GM23338 (cell line): ENCODE results near the gene TRABD. TPM values are rescaled to one million over a fixed set of nuclear protein-coding genes. Genes with fewer than 3 reads are reported as not detected.

ENCODE experiments used
- ATAC-seq: fragments of 200-7000 bp; cut with Tn5 transposase; 3 replicates; pipeline ENCODE4 v1.9.1; 2020
- DNase-seq: peaks from one replicate; pipeline ENCODE4 v3.0.0-alpha.2; 2015; ENCODE audit warnings: low spot score
- H2AFZ ChIP-seq: fragments of 200-600 bp; sonication (generic); 2 replicates; pipeline ENCODE4 v1.8.0; 2016; ENCODE audit warnings: antibody characterized with exemption, mild to moderate bottlenecking, moderate library complexity
- H3F3A ChIP-seq: fragments of 200-600 bp; sonication (generic); replicated peaks from 2 replicates; pipeline ENCODE4 v1.8.0; 2017; ENCODE audit warnings: antibody characterized with exemption, mixed run types, low read depth
- H3K27ac ChIP-seq: fragments of 200-600 bp; sonication (generic); 2 replicates; pipeline ENCODE4 v1.6.1; 2016; ENCODE audit warnings: low read depth
- H3K27me3 ChIP-seq: fragments of 200-600 bp; sonication (generic); 2 replicates; pipeline ENCODE4 v1.8.0; 2016; ENCODE audit warnings: mild to moderate bottlenecking, mixed run types, moderate library complexity; ENCODE audit not compliant: insufficient read depth
- H3K36me3 ChIP-seq: fragments of 200-600 bp; sonication (generic); 2 replicates; pipeline ENCODE4 v1.8.0; 2016; ENCODE audit warnings: mild to moderate bottlenecking; ENCODE audit not compliant: insufficient read depth
- H3K4me1 ChIP-seq: fragments of 200-600 bp; sonication (generic); 2 replicates; pipeline ENCODE4 v1.8.0; 2016; ENCODE audit warnings: mild to moderate bottlenecking, moderate library complexity; ENCODE audit not compliant: insufficient read depth
- H3K4me2 ChIP-seq: fragments of 200-600 bp; sonication (generic); 2 replicates; pipeline ENCODE4 v1.7.1; 2017; ENCODE audit warnings: mixed run types
- H3K4me3 ChIP-seq: fragments of 200-600 bp; sonication (generic); 2 replicates; pipeline ENCODE4 v1.6.1; 2016; ENCODE audit warnings: mixed run types
- H3K79me2 ChIP-seq: fragments of 200-600 bp; sonication (generic); replicated peaks from 2 replicates; pipeline ENCODE4 v1.8.0; 2017; ENCODE audit warnings: mild to moderate bottlenecking; ENCODE audit not compliant: insufficient read depth
- H3K9me2 ChIP-seq: fragments of 200-600 bp; sonication (generic); 2 replicates; pipeline ENCODE4 v1.8.0; 2017; ENCODE audit not compliant: insufficient read depth
- H4K20me1 ChIP-seq: fragments of 200-600 bp; sonication (generic); replicated peaks from 2 replicates; pipeline ENCODE4 v1.8.0; 2017; ENCODE audit warnings: mild to moderate bottlenecking; ENCODE audit not compliant: insufficient read depth
- H3K27ac Mint-ChIP-seq: 2 replicates; pipeline ENCODE4 v1.8.0; 2020; ENCODE audit warnings: inconsistent platforms, mild to moderate bottlenecking, moderate library complexity, mixed read lengths
- H3K27me3 Mint-ChIP-seq: 3 replicates; pipeline ENCODE4 v1.8.0; 2022; ENCODE audit warnings: low read depth, mild to moderate bottlenecking, moderate library complexity, mixed read lengths, inconsistent platforms; ENCODE audit not compliant: insufficient read depth, poor library complexity
- H3K36me3 Mint-ChIP-seq: 3 replicates; pipeline ENCODE4 v1.8.0; 2021; ENCODE audit warnings: low read depth, mild to moderate bottlenecking, inconsistent platforms, moderate library complexity, mixed read lengths
- H3K4me1 Mint-ChIP-seq: 3 replicates; pipeline ENCODE4 v1.8.0; 2020; ENCODE audit warnings: mild to moderate bottlenecking, inconsistent platforms, mixed read lengths
- H3K4me3 Mint-ChIP-seq: 3 replicates; pipeline ENCODE4 v1.8.0; 2021; ENCODE audit warnings: moderate library complexity, mild to moderate bottlenecking, inconsistent platforms, mixed read lengths
- H3K9me3 Mint-ChIP-seq: 3 replicates; pipeline ENCODE4 v1.8.0; 2020; ENCODE audit warnings: moderate library complexity, mild to moderate bottlenecking, inconsistent platforms, mixed read lengths
- CREB1 ChIP-seq: fragments of 250-450 bp; sonication (Bioruptor Pico); IDR thresholded peaks from 2 replicates; pipeline ENCODE4 v1.5.0; 2020; ENCODE audit warnings: low read depth, mild to moderate bottlenecking, moderate library complexity
- CTCF ChIP-seq, 2 experiments: fragments of 200-600 bp in 1 of 2; sonication (generic) in 1 of 2; conservative IDR thresholded peaks; 2 replicates each; pipeline versions ENCODE4 v1.5.1 to v1.6.1; 2016 to 2017; ENCODE audit warnings: antibody characterized with exemption in 2 of 2, low read depth in 2 of 2, mild to moderate bottlenecking in 2 of 2, moderate library complexity in 1 of 2
- ETS1 ChIP-seq: IDR thresholded peaks from 2 replicates; pipeline ENCODE4 v1.6.1; 2016; ENCODE audit warnings: antibody characterized with exemption
- EZH2 ChIP-seq: fragments of 200-600 bp; sonication (generic); IDR thresholded peaks from one replicate; pipeline ENCODE4 v1.8.0; 2017; ENCODE audit warnings: antibody characterized with exemption, mild to moderate bottlenecking, low read depth; ENCODE audit not compliant: unreplicated experiment
- EZH2phosphoT487 ChIP-seq: fragments of 200-600 bp; sonication (generic); IDR thresholded peaks from one replicate; pipeline ENCODE4 v1.8.1; 2018; ENCODE audit warnings: antibody characterized with exemption; ENCODE audit not compliant: unreplicated experiment
- JUNB ChIP-seq: IDR thresholded peaks from one replicate; pipeline ENCODE4 v1.6.1; 2016; ENCODE audit warnings: antibody characterized with exemption; ENCODE audit not compliant: unreplicated experiment
- NANOG ChIP-seq: IDR thresholded peaks from 2 replicates; pipeline ENCODE4 v1.6.1; 2016; ENCODE audit warnings: antibody characterized with exemption, borderline replicate concordance
- POLR2AphosphoS5 ChIP-seq: IDR thresholded peaks from 2 replicates; pipeline ENCODE4 v1.6.1; 2016; ENCODE audit warnings: antibody characterized with exemption, low read depth
- REST ChIP-seq: IDR thresholded peaks from one replicate; pipeline ENCODE4 v1.6.1; 2018; ENCODE audit warnings: antibody characterized with exemption; ENCODE audit not compliant: unreplicated experiment
- STAT1 ChIP-seq: IDR thresholded peaks from one replicate; pipeline ENCODE4 v1.6.1; 2016; ENCODE audit warnings: antibody characterized with exemption; ENCODE audit not compliant: unreplicated experiment
- ZNF114 ChIP-seq: fragments of 250-450 bp; sonication (Bioruptor Pico); IDR thresholded peaks from 2 replicates; pipeline ENCODE4 v1.5.0; 2020; ENCODE audit warnings: mild to moderate bottlenecking, moderate library complexity
- ZNF331 ChIP-seq: fragments of 250-450 bp; sonication (Bioruptor Pico); IDR thresholded peaks from 2 replicates; pipeline ENCODE4 v1.5.0; 2020; ENCODE audit warnings: low read depth, mild to moderate bottlenecking, moderate library complexity
- ZNF462 ChIP-seq: fragments of 250-450 bp; sonication (Bioruptor Pico); IDR thresholded peaks from 2 replicates; pipeline ENCODE4 v1.5.0; 2020; ENCODE audit warnings: mild to moderate bottlenecking, moderate library complexity
- polyA plus RNA-seq: library from polyadenylated mRNA; unstranded; fragments of >200 nt; fragmentation: Nextera tagmentation; extraction: Ambion mirVana; gene quantifications from 2 replicates; pipeline ENCODE4 v1.2.1, GENCODE V29; 2016
- total RNA-seq: library from RNA; depleted of rRNA; stranded (reverse); fragments of >200 nt; shearing (Covaris generic); gene quantifications from 2 replicates; pipeline ENCODE4 v1.2.3, GENCODE V29; 2014

Gene TRABD
- total and polyA plus RNA-seq, 2 experiments from 2014 or later, result 44.1 to 66.1 TPM

- DNase-seq, result peak; percentile 52
- no peaks in the 10 kb centered on the region; the same call in 1 of the 2 replicates for H3K36me3 ChIP-seq
- peaks cover 13% of the 10 kb centered on the region for H3K4me1 Mint-ChIP-seq
- H3K9me2 ChIP-seq, result no peaks in the 10 kb centered on the region
- peak overlapping the region; percentile 72 for H3K4me3 ChIP-seq
- peaks cover 9% of the 10 kb centered on the region for H3K27me3 Mint-ChIP-seq
- H3K27me3 ChIP-seq, result peaks cover 9% of the 10 kb centered on the region; the same call in 1 of the 2 replicates
- ATAC-seq, result peak; percentile 1; the same call in 2 of the 3 replicates
- H3K36me3 Mint-ChIP-seq, result peaks cover 26% of the 10 kb centered on the region
- no peak overlapping the region for H3K27ac ChIP-seq
- TF ChIP-seq STAT1 (no peak), EZH2phosphoT487 (no peak), ZNF462 (CRISPR knock-in tag) (no peak), JUNB (no peak), ZNF331 (CRISPR knock-in tag) (no peak), EZH2 (no peak), NANOG (no peak), ZNF114 (no peak), ETS1 (no peak), CREB1 (CRISPR knock-in tag) (no peak), REST (no peak), CTCF (conservative IDR thresholded peaks at IDR 0.05; ENCODE audit: low read depth in 2 of 2) (no peak), POLR2AphosphoS5 (no peak)
- peak overlapping the region; percentile 80 for H3K4me3 Mint-ChIP-seq
- peaks cover 13% of the 10 kb centered on the region for H4K20me1 ChIP-seq
- H3F3A ChIP-seq, result peaks cover 14% of the 10 kb centered on the region
- peaks cover 6% of the 10 kb centered on the region; the same call in 2 of the 3 replicates for H3K9me3 Mint-ChIP-seq
- peaks cover 8% of the 10 kb centered on the region; the same call in 1 of the 2 replicates for H3K4me1 ChIP-seq
- H3K4me2 ChIP-seq, result peak overlapping the region; percentile 92
- H3K27ac Mint-ChIP-seq, result no peak overlapping the region
- peaks cover 21% of the 10 kb centered on the region for H3K79me2 ChIP-seq
- H2AFZ ChIP-seq, result no peak overlapping the region
These were observed 15.7 kb downstream of the TRABD start for GRCh38 chr22:50201191-50202129.
